Measurements from ENCODE around the gene GET4.

Gene GET4

GRCh38 chr7:876077-876971 lies at the start of gene GET4:
Gene GET4, plus strand, starts transcription at chr7:876554. Its CDS starts 92 bp downstream, at chr7:876646.
- peak; percentile 91 for DNase-seq (ENCODE audit: low read depth)

DNA sequence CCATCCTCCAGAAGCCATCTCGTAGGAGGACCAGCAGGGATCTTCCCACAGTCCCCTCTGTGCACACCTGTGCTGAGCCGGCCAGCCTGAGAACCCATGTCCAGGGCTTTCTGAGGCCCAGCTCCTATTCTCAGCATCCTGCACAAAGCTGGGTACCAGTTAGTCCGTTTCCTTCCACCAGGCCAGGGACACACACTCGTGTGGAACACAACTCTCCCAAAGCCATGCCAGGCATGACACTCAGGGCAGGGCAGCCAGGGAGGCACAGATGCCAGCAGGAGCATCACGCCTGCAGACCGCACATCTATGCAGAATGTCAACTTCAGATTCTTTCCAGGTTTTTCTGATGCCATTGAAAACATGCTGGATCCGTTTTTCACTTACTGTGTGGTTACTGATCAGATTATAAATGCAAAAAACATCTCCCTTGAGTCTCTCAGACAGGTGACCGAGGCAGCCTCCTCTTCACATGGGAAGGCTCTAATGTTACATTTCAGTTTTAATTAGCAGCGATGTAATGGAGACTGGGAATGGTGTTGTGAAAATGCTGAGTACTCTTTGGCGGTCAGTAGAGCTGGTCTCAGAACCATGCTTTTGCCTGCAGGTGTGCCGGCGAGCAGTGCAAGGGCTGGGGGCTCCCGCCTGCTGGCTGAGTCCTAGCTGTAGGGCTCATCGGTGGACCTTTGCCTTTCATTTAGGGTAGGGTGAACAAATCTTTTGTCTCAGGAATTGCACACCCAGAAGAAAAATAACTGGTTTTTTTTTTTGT lies 47.4 kb upstream of the GET4 start:
- DNase-seq (ENCODE audit: low read depth), result no peak

DNA sequence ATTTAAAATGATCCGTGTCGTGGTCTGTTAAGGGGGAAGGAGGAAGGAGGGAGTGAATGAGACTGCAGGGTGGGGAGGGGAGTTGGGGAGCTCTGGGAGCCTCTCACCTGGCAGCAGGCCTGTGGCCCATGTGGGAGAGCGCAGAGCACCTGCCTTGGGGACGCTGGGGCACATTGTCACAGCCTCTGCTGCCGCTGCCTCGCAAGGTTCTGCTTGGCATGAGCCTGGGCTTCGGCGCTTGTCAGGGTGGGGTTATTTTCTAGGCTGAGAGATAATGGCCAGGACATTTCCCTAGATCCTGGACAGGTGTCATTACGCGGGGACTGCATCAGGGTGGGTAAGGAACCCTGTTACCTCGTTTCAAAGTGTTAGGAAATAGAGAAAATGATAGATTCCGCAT lies 46.3 kb upstream of the GET4 start:
- no peak for DNase-seq (ENCODE audit: low read depth)

DNA sequence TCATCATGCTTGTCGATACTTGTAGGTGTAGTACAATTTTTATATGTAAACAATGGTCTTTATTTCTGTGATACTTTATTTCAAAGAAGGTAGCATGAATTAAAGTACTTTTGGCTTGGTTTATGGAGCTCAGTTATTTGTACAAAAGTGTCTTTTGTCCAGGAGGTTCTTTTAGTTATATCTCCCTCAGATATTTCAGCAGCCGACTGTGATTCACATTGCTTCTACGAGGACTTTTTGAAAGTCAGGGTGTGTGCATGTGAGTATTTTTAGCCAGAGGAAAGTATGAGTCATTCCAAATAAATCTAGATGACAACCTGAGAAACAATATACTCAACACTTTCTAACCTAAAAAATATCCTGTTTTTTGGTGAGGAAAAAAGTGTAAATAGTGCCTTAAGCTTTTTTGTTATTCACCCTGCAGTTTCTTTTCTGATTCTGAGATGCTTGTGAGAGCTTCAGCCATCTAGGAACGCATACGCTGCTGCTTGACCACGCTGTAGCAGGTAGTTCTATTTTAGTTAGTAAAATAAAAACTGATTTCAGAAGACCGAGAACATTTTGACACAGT lies 44.7 kb upstream of the GET4 start:
- DNase-seq (ENCODE audit: low read depth), result peak; percentile 91

DNA sequence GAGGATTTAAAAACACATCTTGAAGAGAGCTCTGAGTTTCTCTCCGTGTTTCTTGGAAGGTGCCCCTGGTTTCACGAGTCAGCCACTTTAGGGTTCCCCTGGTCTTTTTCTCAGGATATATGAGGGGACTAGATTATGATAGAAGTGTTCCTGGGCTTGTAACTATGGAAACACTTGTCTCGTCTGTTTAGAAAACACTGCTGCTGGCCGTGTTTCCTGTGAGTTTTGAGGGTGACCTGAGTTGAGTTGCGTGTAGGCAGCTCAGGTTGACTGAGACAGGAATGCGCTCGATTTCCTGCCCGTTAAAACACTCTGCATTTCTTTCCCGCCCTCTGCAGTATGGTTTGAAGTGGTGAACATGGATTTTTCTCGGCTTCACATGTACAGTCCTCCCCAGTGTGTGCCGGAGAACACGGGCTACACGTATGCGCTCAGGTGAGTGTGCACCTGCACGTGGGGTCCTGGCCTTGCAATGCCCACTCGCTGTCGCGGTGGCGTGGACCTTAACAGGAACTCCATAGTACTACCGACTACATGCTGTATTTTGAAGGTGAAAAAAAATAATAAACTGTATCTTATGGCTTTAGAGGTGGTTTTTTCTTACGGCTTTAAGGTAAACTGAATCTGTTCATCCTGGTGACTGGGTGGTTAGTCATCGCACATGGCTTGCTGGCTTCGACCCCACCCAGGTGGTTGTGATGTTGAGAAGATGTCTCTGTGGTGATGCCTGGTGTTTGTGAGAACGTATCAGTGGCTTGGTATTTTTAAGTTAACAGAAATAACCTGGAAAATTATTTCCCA lies 44.0 kb upstream of the GET4 start, which contains the start of gene SUN1:
TSS of gene SUN1 (plus strand) at position 310 of the 801 bp plus-strand sequence. CDS start at position 359, 49 bp downstream.
- DNase-seq (ENCODE audit: low read depth), result peak; percentile 64

DNA sequence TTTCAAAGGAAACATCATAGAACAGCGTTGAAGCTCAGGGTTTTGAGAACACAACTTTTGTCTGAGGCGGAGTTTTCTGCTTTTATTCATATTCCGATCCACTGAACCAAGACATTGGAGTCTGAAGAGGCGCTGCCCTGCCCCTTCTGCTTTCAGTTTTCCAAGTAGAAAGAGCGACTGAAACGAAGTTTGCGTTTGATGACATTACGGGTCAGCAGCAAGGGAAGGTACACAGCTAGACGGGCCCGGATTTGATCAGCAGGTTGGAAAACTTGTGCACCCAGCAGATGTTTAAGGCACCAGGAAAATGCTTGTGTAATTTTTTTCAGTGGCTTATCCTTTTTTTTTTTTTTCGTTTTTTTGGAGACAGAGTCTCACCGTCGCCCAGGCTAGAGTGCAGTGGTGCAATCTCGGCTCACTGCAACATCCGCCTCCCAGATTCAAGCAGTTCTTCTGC lies 43.4 kb upstream of the GET4 start:
- no peak for DNase-seq (ENCODE audit: low read depth)

DNA sequence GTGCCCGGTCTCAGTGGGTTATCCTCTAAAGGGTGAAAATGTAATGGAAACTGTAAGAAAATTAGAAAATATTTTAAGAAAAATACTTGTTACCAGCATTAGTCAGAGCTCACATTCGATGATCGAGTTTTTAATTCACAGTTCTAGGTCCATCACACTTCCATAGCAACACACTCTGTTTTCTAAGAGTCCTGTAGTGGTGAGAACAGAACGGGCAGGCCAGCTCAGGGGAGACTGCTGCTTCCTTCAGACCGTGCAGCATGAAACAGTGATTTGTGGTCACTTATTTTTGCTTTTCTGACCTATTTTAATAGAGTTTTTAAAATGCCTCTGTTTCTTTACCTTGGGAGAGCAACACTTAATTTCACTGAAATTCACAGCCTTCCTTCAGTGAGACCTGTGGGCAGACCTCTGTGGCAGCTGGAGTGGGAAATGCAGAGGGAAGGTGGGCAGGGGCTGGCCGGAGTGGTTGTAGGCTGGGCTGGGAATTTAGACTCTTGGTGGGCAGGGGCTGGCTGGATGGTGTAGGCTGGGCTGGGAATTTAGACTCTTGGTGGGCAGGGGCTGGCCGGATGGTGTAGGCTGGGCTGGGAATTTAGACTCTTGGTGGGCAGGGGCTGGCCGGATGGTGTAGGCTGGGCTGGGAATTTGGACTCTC lies 42.6 kb upstream of the GET4 start:
- DNase-seq (ENCODE audit: low read depth), result no peak

GRCh38 chr7:834277-834676 lies 42.1 kb upstream of the GET4 start:
- DNase-seq (ENCODE audit: low read depth), result no peak

DNA sequence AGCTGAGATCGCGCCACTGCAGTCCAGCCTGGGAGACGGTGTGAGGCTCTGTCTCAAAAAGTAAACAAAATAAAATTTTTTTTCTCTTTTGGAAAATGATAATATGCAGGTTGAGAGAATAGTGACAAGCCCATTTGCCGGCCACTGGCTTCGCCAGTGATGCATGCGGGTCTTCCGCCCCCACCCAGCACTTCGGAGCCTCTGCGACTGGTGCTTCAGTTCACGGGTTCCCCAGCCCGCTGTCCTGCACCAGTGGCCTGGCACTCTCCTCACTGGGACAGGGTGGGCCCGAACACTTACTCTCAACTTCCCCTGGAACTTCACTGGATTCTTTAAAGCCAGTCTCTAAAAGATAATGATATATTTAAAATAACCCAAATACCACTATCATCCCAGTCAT lies 41.3 kb upstream of the GET4 start:
- no peak for DNase-seq (ENCODE audit: low read depth)

DNA sequence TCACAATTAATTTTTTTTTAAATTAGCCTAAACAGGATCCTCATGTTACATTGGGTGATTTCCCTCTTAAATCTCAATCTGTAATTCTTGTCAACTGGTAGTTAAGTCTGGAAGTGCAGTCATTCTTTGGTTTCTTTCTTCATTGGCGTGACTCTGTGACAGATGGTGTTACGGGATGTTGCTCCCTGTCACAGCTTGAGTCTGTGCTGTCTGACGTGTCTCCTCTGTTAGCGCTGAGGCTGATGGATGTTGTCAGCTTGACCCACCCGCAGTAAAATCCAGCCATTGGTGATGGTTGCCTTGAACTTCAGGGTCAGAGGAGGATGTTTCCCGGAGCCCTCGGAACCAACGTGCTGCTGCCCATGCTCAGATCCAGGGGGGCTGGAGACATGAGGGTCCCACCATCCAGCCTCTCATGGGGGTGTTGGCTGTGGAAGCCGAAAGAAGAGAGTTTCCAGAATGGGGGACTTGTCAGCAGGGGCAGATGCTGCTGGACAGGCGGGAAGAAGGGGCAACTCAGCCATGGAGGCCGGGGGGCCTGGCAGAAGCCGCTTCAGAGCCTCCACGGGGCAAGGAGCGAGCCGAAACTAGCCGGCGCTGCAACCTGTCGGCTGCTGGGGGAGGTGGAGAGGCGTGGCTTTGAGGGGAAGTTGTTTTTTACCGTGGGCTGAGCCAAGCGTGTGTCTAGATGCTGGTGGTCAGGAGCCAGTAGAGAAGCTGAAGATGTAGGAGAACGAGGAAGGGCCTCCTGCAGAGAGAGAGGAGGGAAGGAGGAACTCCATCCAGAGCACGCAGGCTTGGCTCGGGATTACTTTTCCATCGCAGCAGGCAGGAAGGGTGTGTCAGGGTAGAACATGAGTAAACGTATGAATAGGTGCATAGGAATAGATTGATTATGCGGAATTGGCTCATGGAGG lies 40.6 kb upstream of the GET4 start:
- no peak for DNase-seq (ENCODE audit: low read depth)

DNA sequence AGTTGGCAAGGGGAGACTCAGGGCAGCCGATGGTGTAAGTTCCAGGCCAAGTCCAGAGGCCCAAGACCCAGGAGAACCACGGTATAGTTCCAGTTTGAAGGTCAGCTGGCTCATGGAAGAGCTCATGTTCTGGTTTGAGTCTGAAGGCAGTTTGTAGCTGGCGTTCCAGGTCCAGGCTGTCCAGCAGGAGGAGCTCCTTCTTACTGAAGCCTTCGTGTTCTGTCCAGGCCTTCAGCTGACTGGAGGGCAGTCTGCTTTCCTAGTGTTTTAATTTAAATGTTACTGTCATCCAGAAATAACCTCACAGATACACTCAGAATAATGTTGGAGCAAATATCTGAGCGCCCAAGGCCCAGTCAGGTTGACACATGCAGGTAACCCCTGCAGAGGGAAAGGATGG lies 39.9 kb upstream of the GET4 start:
- peak; percentile 60 for DNase-seq (ENCODE audit: low read depth)

GRCh38 chr7:837001-837400 lies 39.4 kb upstream of the GET4 start:
- no peak for DNase-seq (ENCODE audit: low read depth)

GRCh38 chr7:840001-840600 lies 36.3 kb upstream of the GET4 start:
- DNase-seq (ENCODE audit: low read depth), result no peak

- no peak for DNase-seq (ENCODE audit: low read depth)
These were observed 34.4 kb upstream of the GET4 start for GRCh38 chr7:841943-842342.

DNA sequence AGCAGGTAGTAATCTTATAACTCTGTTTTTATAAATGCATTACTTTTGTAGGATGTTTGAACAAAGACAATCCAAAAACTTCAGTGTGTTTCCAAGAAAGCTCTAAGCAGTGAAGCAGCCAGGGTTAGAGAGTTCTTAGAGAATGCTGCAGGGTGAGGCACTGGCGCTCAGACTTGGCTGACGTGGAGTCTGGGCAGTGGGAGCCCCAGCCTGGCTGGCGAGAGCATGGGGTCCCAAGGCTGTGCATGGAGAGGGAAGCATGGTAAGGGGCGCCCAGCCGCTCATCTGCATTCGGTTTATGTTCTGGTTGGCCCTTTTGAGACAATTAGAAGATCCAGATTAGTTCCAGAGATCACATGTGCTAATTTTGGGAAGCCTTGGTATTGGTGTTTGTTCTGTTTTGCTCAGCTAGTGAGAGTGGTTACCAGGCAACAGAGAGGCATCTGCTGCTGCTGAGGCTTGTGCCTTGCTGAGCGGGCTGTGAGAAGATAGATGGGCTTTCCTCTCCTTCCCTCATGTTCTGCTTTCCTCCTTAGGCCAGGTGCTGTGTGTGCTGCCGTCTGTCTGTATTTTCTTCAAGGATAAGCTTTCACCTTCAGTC lies 33.8 kb upstream of the GET4 start:
- DNase-seq (ENCODE audit: low read depth), result no peak

DNA sequence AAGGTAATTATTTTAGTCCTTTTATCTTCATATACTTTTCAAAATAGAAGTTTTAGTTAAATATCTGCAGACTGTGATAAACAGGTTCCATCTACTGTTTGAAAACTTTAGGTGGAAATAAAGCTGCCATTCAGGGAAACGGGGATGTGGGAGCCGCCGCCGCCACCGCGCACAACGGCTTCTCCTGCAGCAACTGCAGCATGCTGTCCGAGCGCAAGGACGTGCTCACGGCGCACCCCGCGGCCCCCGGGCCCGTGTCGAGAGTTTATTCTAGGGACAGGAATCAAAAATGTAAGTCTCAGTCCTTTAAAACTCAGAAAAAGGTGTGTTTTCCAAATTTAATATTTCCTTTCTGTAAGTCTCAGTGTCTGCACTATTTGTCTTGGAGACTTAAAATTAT lies 33.1 kb upstream of the GET4 start:
- DNase-seq (ENCODE audit: low read depth), result no peak

DNA sequence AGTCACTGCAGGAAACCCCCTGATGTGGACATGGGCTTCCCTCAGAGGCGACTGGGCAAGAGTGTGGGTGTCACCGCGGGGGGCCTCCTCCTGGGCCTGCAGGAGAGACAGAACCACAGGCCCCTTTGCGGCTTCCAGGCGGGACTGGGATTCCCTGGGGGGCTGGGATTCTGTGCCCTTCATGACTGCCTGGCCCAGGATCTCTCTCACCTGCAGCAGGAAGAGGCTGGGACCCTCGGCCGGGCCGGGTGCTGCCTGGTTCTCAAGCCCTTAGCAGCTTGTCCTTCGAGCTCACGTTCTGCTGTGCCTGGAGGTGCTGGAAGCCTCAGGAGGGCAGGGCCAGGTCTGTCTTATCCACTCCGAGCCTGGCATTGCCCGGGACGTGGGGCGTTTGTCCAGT lies 32.3 kb upstream of the GET4 start:
- no peak for DNase-seq (ENCODE audit: low read depth)

- DNase-seq (ENCODE audit: low read depth), result no peak
These were observed 31.8 kb upstream of the GET4 start for GRCh38 chr7:844514-844913.

DNA sequence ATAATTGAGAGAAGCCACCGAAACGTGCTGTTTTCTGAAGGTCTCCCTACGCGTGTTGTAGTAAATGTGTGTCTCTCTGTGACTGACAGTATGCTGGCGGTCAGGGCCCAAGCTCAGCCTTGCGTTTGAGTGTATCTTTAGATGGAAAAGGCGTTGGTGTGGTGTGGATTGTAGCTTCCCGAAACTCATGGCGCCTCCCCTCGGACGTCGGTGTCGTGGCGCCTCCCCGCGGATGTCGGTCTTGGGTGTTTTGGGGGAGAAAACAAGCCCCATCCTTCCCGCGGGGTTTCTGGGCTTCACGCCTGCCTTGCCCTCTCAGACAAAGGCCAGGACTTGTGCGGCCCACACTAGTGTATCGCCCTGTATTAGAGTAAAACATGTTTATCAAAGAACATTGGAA lies 31.3 kb upstream of the GET4 start:
- DNase-seq (ENCODE audit: low read depth), result no peak

All from amniotic epithelial cell (primary cell).